CD4-positive, CD25-positive, alpha-beta regulatory T cell (primary cell): ENCODE data around the gene APOBR. TPM values are rescaled to one million over a fixed set of nuclear protein-coding genes. Genes with fewer than 3 reads are reported as not detected.
A peak's percentile ranks its signal among the peaks of the same experiment; 100 is the strongest.
"Not testable (repeated sequence)": the region's sequence is repeated elsewhere in the genome, so short reads cannot be mapped to it uniquely, and the experiment has no call there.

ENCODE experiments used
- ATAC-seq, 2 donors: fragments of 150-1000 bp; cut with Tn5 transposase; one replicate each; pipeline ENCODE4 v1.10.0; 2021; ENCODE audit warnings: low read depth in 2 of 2, moderate number of reproducible peaks in 2 of 2, moderate library complexity in 1 of 2
- DNase-seq, 3 donors: peaks; one replicate each; pipeline versions ENCODE4 v3.0.0 to v3.0.0-alpha.2; 2012 to 2022; ENCODE audit warnings: mixed read lengths in 1 of 3
- H3K27ac ChIP-seq: one replicate; pipeline ENCODE4 v1.7.0; 2013; ENCODE audit warnings: mild to moderate bottlenecking, low read length; ENCODE audit not compliant: insufficient read depth, poor library complexity, severe bottlenecking
- H3K27me3 ChIP-seq: one replicate; pipeline ENCODE4 v1.7.0; 2013; ENCODE audit warnings: low read length; ENCODE audit not compliant: control insufficient read depth, insufficient read depth
- H3K36me3 ChIP-seq: one replicate; pipeline ENCODE4 v1.7.0; 2013; ENCODE audit warnings: mild to moderate bottlenecking, low read length, moderate library complexity; ENCODE audit not compliant: control insufficient read depth, insufficient read depth
- H3K4me1 ChIP-seq: 2 replicates; pipeline ENCODE4 v1.7.0; 2013; ENCODE audit warnings: mild to moderate bottlenecking, low read length; ENCODE audit not compliant: insufficient read depth, control insufficient read depth, poor library complexity, severe bottlenecking
- H3K4me3 ChIP-seq: one replicate; pipeline ENCODE4 v1.7.0; 2013; ENCODE audit warnings: low read depth, mild to moderate bottlenecking, low read length, moderate library complexity
- H3K9me3 ChIP-seq, 2 experiments: 1 replicate in 1 of 2; 2 replicates in 1 of 2; pipeline ENCODE4 v1.7.0; 2013; ENCODE audit warnings: low read length in 2 of 2, mild to moderate bottlenecking in 1 of 2, moderate library complexity in 1 of 2; ENCODE audit not compliant: control insufficient read depth in 2 of 2
- H3K27ac Mint-ChIP-seq, 3 donors: one replicate each; pipeline ENCODE4 v1.8.0; 2020 to 2022; ENCODE audit warnings: mild to moderate bottlenecking in 3 of 3, mixed read lengths in 3 of 3, moderate library complexity in 2 of 3
- H3K27me3 Mint-ChIP-seq: one replicate; pipeline ENCODE4 v1.8.0; 2022; ENCODE audit warnings: mild to moderate bottlenecking, mixed read lengths
- H3K36me3 Mint-ChIP-seq: one replicate; pipeline ENCODE4 v1.8.0; 2020; ENCODE audit warnings: mixed read lengths
- H3K4me1 Mint-ChIP-seq, 4 donors: one replicate each; pipeline ENCODE4 v1.8.0; 2020 to 2022; ENCODE audit warnings: mixed read lengths in 4 of 4, mild to moderate bottlenecking in 1 of 4
- H3K4me3 Mint-ChIP-seq, 4 donors: one replicate each; pipeline ENCODE4 v1.8.0; 2020 to 2022; ENCODE audit warnings: mild to moderate bottlenecking in 4 of 4, mixed read lengths in 4 of 4, moderate library complexity in 3 of 4
- H3K9me3 Mint-ChIP-seq, 7 donors: one replicate each; pipeline ENCODE4 v1.8.0; 2020 to 2022; ENCODE audit warnings: mixed read lengths in 7 of 7, mild to moderate bottlenecking in 3 of 7, moderate library complexity in 2 of 7
- polyA plus RNA-seq, 4 donors: library from polyadenylated mRNA; unstranded; fragments of 300-500 nt; fragmentation: Illumina TruSeq; gene quantifications; one replicate each; pipeline ENCODE4 v1.2.3, GENCODE V29; 2021
- total RNA-seq: library from RNA; stranded (reverse); gene quantifications from one replicate; pipeline ENCODE4 v1.2.3, GENCODE V29; 2022

APOBR gene
- total and polyA plus RNA-seq, 5 donors from 2014 or later = 0.11 to 6.8 (median 0.24) TPM

DNA sequence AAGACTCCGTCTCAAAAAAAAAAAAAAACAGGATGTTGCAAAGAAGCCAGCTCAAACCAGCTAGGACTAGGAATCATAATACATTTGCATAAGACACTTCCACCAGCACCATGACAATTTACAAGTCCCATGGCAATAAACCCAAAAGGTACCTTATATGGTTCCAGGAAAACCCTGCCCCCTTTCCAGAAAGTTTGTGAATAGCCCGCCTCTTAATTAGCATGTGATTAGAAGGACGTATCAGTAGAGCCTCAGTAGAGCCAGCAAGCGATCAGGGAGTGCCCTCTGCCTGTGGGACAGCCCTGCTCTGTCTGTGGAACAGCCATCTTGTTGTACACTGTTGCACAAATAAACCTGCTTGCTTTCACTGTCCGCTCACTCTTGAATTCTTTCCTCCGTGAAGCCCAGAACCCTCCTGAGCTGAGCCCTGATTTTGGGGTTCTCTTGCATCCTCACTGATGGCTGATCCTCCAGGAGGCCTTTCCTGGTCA, 30.3 kb downstream of the APOBR start:
- DNase-seq (peak in 1 of 3 donors; percentile 38), ATAC-seq (peak in 1 of 2 donors; percentile 28)
- no peak overlapping the region for H3K4me3 Mint-ChIP-seq

DNA sequence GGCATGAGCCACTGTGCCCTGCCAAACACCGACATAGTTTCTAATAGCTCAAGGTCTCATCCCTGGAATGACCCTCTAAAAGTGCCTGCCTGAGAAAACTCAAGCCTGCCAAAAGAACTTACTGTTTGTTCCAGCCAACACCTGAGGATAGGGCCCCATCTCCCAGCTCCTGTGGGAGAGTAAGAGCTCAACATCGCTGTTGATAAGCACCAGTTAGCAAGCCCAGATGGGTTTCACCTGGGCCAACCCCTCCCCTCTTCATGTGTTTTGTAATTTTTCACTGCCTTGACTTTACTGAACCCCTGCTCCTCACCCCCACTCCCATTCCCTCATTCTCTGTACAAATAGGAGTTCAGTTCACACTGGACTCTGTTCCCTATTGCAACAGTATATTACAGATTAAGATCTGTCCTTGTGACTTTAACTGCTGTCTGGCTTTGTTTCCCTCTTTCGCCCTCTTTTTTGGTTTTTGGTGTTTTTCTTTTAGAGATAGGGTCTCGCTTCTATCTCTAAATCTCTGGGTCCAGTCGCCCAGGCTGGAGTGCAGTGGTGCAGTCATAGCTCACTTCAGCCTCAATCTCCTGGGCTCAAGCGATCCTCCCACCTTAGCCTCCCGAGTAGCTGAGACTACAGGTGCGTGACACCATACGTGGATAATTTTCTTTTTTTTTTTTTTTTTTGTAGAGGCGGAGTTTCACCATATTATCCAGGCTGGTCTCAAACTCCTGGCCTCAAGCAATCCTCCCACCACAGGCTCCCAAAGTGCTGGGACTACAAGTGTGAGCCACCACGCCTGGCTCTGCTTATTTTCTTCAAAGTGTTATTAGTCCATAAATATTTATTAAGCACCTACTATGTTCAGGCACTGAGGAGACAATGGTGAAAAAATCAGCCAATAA, 32.0 kb downstream of the APOBR start:
- Mint-ChIP-seq H3K9me3 (no peaks in the 10 kb centered on the region), H3K36me3 (no peaks in the 10 kb centered on the region), H3K4me3 (no peak overlapping the region), H3K27me3 (peaks cover 4% of the 10 kb centered on the region), H3K27ac (peak overlapping the region in 1 of 3 donors; percentile 40), H3K4me1 (peaks cover 0 to 11% (median 3%) of the 10 kb centered on the region in 4 donors)
- H3K27me3 ChIP-seq = no peaks in the 10 kb centered on the region
- no peaks in the 10 kb centered on the region for H3K4me1 ChIP-seq
- H3K27ac ChIP-seq = no peak overlapping the region
- no peak for DNase-seq
- ATAC-seq = no peak
- no peak overlapping the region for H3K4me3 ChIP-seq
- no peaks in the 10 kb centered on the region for H3K9me3 ChIP-seq
- H3K36me3 ChIP-seq = no peaks in the 10 kb centered on the region

More for the DNA sequence above, 30.3 kb downstream of the APOBR start:
- no peak overlapping the region for H3K27ac ChIP-seq
- no peaks in the 10 kb centered on the region for H3K9me3 ChIP-seq
- no peak overlapping the region for H3K4me3 ChIP-seq
- H3K27me3 ChIP-seq = no peaks in the 10 kb centered on the region
- Mint-ChIP-seq H3K27ac (no peak overlapping the region), H3K4me1 (peaks cover 0 to 14% (median 3%) of the 10 kb centered on the region in 4 donors), H3K9me3 (no peaks in the 10 kb centered on the region), H3K36me3 (no peaks in the 10 kb centered on the region), H3K27me3 (peaks cover 4% of the 10 kb centered on the region)
- no peaks in the 10 kb centered on the region for H3K36me3 ChIP-seq
- H3K4me1 ChIP-seq = no peaks in the 10 kb centered on the region

DNA sequence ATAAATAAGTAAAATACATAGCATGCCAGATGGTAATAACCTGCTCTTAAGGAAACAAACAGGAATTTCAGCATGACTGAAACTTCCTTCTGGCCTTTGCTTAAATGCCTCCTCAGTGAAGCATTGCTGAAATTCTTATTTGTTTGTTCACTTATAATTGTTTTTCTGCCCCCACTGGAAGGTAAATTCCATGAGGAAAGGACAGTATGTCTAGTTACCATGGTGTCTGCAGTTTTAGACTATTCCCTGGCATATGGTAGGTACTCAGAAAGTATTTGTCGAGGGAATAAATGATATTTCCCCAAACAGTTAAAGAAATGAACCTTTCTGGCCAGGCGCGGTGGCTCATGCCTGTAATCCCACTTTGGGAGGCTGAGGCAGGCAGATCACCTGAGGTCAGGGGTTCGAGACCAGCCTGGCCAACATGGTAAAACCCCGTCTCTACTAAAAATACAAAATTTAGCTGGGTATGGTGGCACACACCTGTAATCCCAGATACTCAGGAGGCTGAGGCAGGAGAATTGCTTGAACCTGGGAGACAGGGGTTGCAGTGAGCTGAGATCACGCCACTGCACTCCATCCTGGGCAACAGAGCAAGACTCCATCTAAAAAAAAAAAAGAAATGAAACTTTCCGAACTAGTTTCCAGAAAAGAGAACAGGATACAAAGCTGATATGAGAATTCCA, 32.8 kb downstream of the APOBR start:
- H3K27ac Mint-ChIP-seq, ATAC-seq, H3K4me3 Mint-ChIP-seq, H3K27ac ChIP-seq, H3K36me3 ChIP-seq, H3K27me3 Mint-ChIP-seq, H3K27me3 ChIP-seq, DNase-seq, H3K4me3 ChIP-seq, H3K9me3 ChIP-seq, H3K36me3 Mint-ChIP-seq, H3K4me1 ChIP-seq, H3K9me3 Mint-ChIP-seq: not testable (repeated sequence)
- H3K4me1 Mint-ChIP-seq = peaks cover 0 to 18% (median 5%) of the 10 kb centered on the region in 4 donors

DNA sequence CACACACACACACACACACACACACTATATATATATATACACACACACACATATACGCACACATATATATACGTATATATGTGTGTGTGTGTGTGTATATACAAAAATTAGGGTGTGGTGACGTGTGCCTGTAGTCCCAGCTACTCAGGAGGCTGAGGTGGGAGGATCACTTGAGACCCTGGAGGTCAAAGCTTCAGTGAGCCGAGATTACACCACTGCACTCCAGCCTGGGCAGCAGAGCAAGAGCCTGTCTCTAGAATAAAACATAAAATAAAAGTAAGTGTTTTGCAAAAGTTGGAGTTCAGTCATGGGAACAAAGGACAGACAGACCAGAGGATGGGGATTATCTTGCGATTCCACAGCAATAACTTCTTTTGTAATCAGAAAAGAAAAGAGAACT, 33.5 kb downstream of the APOBR start:
- peaks cover 0 to 2% (median 0%) of the 10 kb centered on the region in 7 donors for H3K9me3 Mint-ChIP-seq
- DNase-seq = no peak
- H3K4me3 Mint-ChIP-seq = no peak overlapping the region
- H3K27me3 Mint-ChIP-seq = peaks cover 4% of the 10 kb centered on the region
- H3K36me3 Mint-ChIP-seq = no peaks in the 10 kb centered on the region
- H3K4me1 ChIP-seq = no peaks in the 10 kb centered on the region
- H3K4me1 Mint-ChIP-seq = peaks cover 0 to 24% (median 6%) of the 10 kb centered on the region in 4 donors
- H3K4me3 ChIP-seq = no peak overlapping the region
- no peaks in the 10 kb centered on the region for H3K27me3 ChIP-seq
- H3K27ac ChIP-seq = no peak overlapping the region
- no peaks in the 10 kb centered on the region for H3K36me3 ChIP-seq
- no peaks in the 10 kb centered on the region for H3K9me3 ChIP-seq
- ATAC-seq = no peak
- H3K27ac Mint-ChIP-seq = peak overlapping the region in 1 of 3 donors; percentile 59

DNA sequence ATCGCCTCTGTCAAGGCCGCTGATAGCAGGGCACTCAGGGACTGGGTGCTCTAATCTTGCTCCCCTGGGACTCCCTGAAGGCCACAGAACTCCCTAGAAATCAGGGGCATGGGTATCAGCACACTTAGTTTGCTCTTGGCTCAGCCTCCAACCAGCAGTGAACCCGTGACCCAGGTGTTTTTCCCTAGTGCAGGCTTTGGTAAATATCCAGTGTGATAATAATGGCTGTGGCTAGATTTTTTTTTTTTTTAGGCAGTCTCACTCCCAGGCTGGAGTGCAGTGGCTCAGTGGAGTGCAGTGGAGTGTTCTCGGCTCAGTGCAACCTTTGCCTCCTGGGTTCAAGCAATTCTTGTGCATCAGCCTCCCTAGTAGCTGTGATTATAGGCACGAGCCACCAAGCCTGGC, 34.0 kb downstream of the APOBR start:
- H3K9me3 ChIP-seq = no peaks in the 10 kb centered on the region
- H3K9me3 Mint-ChIP-seq = peaks cover 0 to 4% (median 0%) of the 10 kb centered on the region in 7 donors
- no peak for ATAC-seq

DNA sequence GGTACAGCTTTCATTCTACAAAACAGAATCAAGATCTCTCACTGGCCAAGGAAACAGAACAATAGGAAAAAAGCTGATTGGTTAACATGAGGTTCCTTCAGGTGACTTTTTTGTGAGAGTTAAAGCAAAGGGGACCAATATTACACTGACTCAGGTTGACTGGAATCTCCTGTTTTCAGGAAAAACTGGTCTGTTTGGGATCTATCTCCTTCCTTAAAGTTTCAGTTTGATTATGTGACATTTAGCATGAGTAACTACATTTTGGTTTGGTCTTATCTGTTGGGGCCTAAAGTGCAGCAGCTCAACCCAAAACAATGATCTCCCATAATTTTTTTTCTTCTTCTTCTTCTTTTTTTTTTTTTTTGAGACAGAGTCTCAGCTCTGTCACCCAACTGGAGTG, 34.7 kb downstream of the APOBR start:
- Histone ChIP-seq H3K9me3 (no peaks in the 10 kb centered on the region), H3K36me3 (no peaks in the 10 kb centered on the region), H3K27ac (no peak overlapping the region), H3K4me1 (peaks cover 7% of the 10 kb centered on the region), H3K4me3 (no peak overlapping the region), H3K27me3 (no peaks in the 10 kb centered on the region)
- DNase-seq (no peak), ATAC-seq (no peak)
- H3K4me1 Mint-ChIP-seq = peaks cover 0 to 32% (median 11%) of the 10 kb centered on the region in 4 donors
- H3K9me3 Mint-ChIP-seq = peaks cover 0 to 4% (median 0%) of the 10 kb centered on the region in 7 donors
- H3K27ac Mint-ChIP-seq = peak overlapping the region in 1 of 3 donors; percentile 74
- no peak overlapping the region for H3K4me3 Mint-ChIP-seq
- H3K36me3 Mint-ChIP-seq = no peaks in the 10 kb centered on the region
- H3K27me3 Mint-ChIP-seq = peaks cover 4% of the 10 kb centered on the region

More for the DNA sequence above, 34.0 kb downstream of the APOBR start:
- no peak overlapping the region for H3K27ac Mint-ChIP-seq
- Histone ChIP-seq H3K27ac (no peak overlapping the region), H3K27me3 (no peaks in the 10 kb centered on the region), H3K4me3 (no peak overlapping the region), H3K4me1 (peaks cover 1% of the 10 kb centered on the region), H3K36me3 (no peaks in the 10 kb centered on the region)
- H3K27me3 Mint-ChIP-seq = peaks cover 4% of the 10 kb centered on the region
- no peaks in the 10 kb centered on the region for H3K36me3 Mint-ChIP-seq
- H3K4me3 Mint-ChIP-seq = no peak overlapping the region
- no peak for DNase-seq
- H3K4me1 Mint-ChIP-seq = peaks cover 0 to 28% (median 8%) of the 10 kb centered on the region in 4 donors

DNA sequence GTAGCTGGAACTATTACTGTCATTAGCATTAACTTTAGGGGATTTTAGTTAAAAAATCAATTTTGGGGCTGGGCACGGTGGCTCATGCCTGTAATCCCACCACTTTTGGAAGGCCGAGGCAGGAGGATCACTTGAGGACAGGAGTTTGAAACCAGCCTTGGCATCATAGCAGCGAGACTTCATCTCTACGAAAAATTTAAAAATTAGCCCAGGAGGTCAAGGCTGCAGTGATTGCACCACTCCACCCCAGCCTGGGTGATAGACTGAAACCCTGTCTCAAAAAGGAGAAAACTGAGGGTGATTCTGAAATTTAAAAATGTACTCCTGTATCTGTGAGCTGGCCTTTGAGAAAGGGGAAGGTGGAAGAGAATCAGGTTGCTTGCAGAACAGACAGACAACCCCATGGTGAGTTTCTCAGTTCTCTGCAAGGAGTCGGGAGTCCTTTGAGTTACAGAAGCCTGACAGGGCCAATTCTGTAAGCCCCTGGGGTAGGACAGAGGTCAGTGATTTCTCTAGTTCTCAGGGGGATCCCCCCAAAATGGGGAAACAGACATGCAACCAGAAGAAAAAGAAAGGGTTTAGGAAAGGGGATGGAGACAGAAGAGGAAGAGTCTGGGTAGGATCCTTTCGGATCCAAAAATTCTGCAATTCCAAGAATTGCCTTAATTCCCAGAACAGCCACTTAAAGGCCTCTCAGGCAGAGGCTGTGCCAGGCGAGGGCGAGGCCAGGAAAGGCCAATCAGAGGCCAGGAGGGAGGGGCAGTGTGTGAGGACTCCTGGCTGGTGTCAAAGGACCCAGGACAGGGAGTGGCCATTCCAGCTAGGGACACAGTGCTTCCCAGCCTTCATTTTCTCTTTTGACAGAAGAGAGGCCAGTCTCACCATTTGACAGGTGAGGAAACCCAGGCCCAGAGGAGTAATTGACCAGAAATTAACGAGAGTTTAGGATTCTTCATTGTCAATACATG, 37.6 kb downstream of the APOBR start:
- no peaks in the 10 kb centered on the region for H3K9me3 ChIP-seq
- peaks cover 18% of the 10 kb centered on the region for H3K4me1 ChIP-seq
- no peak overlapping the region for H3K27ac ChIP-seq
- H3K36me3 ChIP-seq = no peaks in the 10 kb centered on the region
- H3K4me3 ChIP-seq = no peak overlapping the region
- no peaks in the 10 kb centered on the region for H3K27me3 Mint-ChIP-seq
- ATAC-seq (no peak), DNase-seq (no peak)
- H3K27ac Mint-ChIP-seq = peak overlapping the region in 2 of 3 donors; percentile 69 to 76
- no peaks in the 10 kb centered on the region for H3K27me3 ChIP-seq
- no peak overlapping the region for H3K4me3 Mint-ChIP-seq
- H3K9me3 Mint-ChIP-seq = peaks cover 0 to 4% (median 2%) of the 10 kb centered on the region in 7 donors
- H3K4me1 Mint-ChIP-seq = peaks cover 0 to 42% (median 26%) of the 10 kb centered on the region in 4 donors
- peaks cover 5% of the 10 kb centered on the region for H3K36me3 Mint-ChIP-seq
